ENCODE results near the gene RBM19. TPM values are rescaled to one million over a fixed set of nuclear protein-coding genes. Genes with fewer than 3 reads are reported as not detected.
A peak's percentile ranks its signal among the peaks of the same experiment; 100 is the strongest.

The RBM19 gene
- total RNA-seq, 2 donors from 2014 or later: 38.6 to 43.1 TPM

DNA sequence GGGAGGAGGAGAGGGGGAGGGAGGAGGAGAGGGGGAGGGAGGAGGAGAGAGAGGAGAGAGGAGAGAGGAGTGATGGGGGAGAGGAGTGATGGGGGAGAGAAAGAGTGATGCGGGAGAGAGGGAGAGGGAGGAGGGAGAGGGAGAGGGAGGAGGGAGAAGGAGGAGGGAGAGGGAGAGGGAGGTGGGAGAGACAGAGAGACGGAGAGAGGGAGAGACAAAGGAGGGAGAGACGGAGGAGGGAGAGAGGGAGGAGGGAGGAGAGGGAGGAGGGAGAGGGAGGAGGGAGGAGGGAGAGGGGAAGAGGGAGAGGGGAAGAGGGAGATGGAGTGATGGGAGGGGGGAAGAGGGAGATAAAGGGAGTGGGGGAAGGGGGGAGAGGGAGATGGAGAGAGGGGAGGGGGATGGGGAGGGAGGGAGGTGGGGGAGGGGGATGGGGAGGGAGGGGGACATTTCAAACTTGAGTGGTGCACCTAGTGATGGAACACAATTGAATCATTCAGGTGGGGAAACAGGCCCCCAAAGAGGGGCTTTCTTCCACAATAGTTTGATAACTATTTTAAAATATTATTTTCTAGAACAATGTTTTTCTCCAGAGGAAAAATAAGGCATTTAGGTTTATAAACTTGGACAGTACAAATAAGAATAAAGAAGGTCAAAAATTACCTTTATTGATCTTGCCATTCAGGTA is 46.8 kb upstream of the RBM19 start:
- TF ChIP-seq, protein P1, sequence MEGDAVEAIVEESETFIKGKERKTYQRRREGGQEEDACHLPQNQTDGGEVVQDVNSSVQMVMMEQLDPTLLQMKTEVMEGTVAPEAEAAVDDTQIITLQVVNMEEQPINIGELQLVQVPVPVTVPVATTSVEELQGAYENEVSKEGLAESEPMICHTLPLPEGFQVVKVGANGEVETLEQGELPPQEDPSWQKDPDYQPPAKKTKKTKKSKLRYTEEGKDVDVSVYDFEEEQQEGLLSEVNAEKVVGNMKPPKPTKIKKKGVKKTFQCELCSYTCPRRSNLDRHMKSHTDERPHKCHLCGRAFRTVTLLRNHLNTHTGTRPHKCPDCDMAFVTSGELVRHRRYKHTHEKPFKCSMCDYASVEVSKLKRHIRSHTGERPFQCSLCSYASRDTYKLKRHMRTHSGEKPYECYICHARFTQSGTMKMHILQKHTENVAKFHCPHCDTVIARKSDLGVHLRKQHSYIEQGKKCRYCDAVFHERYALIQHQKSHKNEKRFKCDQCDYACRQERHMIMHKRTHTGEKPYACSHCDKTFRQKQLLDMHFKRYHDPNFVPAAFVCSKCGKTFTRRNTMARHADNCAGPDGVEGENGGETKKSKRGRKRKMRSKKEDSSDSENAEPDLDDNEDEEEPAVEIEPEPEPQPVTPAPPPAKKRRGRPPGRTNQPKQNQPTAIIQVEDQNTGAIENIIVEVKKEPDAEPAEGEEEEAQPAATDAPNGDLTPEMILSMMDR (conservative IDR thresholded peaks at IDR 0.05): no peak
- Histone ChIP-seq H3K9me3 (ENCODE audit: control insufficient read depth, low read length) (no peaks in the 10 kb centered on the region), H3K36me3 (ENCODE audit: control insufficient read depth, insufficient read depth, low read length) (no peaks in the 10 kb centered on the region), H3K27me3 (ENCODE audit: control insufficient read depth, insufficient read depth, low read length, poor library complexity, severe bottlenecking) (peaks cover 24% of the 10 kb centered on the region), H3K4me1 (ENCODE audit: control insufficient read depth, insufficient read depth, low read length) (peaks cover 6% of the 10 kb centered on the region), H3K4me3 (ENCODE audit: low read length) (no peak overlapping the region), H3K27ac (ENCODE audit: low read depth, low read length) (no peak overlapping the region), H3K9ac (ENCODE audit: extremely low read depth, low read length, poor library complexity, severe bottlenecking) (no peak overlapping the region)
- H3K27me3 Mint-ChIP-seq (ENCODE audit: insufficient read depth): peaks cover 24% of the 10 kb centered on the region
- peaks cover 5% of the 10 kb centered on the region for H3K9me3 Mint-ChIP-seq
- DNase-seq: no peak
- H3K4me3 Mint-ChIP-seq: no peak overlapping the region
- WGBS, 2 experiments (ENCODE audit: insufficient coverage in 1 of 2, insufficient read length in 1 of 2): no CpG with 5 or more reads among the region's 3 CpGs
- peaks cover 9% of the 10 kb centered on the region for H3K4me1 Mint-ChIP-seq
- no peaks in the 10 kb centered on the region for H3K36me3 Mint-ChIP-seq (ENCODE audit: low read depth)
- no peak overlapping the region for H3K27ac Mint-ChIP-seq

DNA sequence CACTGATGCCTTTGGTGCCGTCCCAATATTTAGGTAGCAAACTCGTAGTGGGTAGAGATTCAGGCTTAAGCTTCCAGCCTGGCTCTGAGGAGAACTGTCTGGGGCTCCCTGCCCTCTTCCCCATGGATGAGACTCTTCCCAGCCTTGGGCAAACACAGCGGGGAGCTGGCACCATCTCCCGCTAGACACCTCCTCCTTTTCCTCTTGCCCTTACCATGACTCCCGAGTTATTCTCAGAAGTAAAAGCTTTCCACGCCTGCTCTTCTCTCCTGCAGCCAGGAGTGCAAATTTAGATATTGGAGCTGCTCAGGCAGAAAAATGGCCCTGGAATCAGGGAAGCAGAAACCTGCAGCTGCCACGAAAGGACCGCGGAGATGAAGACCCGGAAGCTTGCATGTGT is 45.6 kb upstream of the RBM19 start:
- 86 to 89% methylated on average over 10 of the region's 10 CpGs for WGBS, 2 experiments (ENCODE audit: insufficient coverage in 1 of 2, insufficient read length in 1 of 2)
- no peak overlapping the region for H3K9ac ChIP-seq (ENCODE audit: extremely low read depth, low read length, poor library complexity, severe bottlenecking)
- no peak overlapping the region for H3K4me3 ChIP-seq (ENCODE audit: low read length)
- no peak for DNase-seq
- Mint-ChIP-seq H3K27me3 (ENCODE audit: insufficient read depth) (peaks cover 26% of the 10 kb centered on the region), H3K4me3 (no peak overlapping the region), H3K4me1 (peaks cover 2% of the 10 kb centered on the region), H3K36me3 (ENCODE audit: low read depth) (no peaks in the 10 kb centered on the region), H3K9me3 (peaks cover 5% of the 10 kb centered on the region), H3K27ac (no peak overlapping the region)
- H3K27ac ChIP-seq (ENCODE audit: low read depth, low read length): no peak overlapping the region
- H3K27me3 ChIP-seq (ENCODE audit: control insufficient read depth, insufficient read depth, low read length, poor library complexity, severe bottlenecking): peaks cover 29% of the 10 kb centered on the region
- H3K4me1 ChIP-seq (ENCODE audit: control insufficient read depth, insufficient read depth, low read length): no peaks in the 10 kb centered on the region
- no peaks in the 10 kb centered on the region for H3K9me3 ChIP-seq (ENCODE audit: control insufficient read depth, low read length)
- no peaks in the 10 kb centered on the region for H3K36me3 ChIP-seq (ENCODE audit: control insufficient read depth, insufficient read depth, low read length)
- TF ChIP-seq, protein P1 (conservative IDR thresholded peaks at IDR 0.05): no peak

DNA sequence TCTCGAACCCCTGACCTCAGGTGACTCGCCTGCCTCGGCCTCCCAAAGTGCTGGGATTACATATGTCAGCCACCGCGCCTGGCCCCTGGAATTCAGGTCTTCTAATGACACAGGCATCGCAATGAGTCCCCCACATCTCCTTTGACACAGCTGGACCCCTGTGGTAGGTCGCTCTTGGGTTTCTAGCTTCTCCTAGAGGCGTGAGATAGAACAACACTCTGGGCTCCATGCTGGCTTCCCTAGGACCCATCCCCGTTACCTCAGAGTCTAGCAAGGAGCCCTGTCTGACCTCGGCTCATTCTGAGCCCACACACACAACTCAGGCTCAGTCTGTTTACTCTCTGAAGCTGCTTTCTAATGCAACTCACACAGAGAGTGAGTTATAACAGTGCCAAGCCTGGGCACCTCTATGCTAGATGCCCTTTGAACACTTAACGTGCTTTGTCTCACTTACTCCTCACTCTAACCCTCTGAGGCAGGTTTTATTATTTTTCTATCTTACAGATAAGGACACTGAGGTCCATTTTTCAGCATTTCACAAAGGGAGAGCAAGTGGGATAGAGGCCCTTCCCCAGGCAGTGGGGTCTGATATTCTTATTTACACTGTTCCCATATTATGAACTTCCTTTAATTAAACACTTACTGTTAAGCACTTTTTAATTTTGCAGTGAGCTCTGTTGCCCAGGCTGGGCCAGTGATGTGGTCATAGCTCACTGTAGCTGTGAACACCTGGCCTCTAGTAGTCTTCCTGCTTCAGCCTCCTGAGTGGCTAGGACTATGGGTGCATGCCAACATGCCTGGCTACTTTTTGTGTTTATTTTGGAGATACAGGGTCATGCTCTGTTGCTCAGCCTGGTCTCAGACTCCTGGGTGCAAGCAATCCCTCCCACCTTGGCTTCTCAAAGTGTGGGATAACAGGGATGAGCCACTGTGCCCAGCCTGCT is 40.6 kb upstream of the RBM19 start:
- WGBS, 2 experiments (ENCODE audit: insufficient coverage in 1 of 2, insufficient read length in 1 of 2): 85 to 89% methylated on average over 10 to 11 of the region's 11 CpGs
- peak; percentile 58 for DNase-seq

More for the DNA sequence above, 40.6 kb upstream of the RBM19 start:
- TF ChIP-seq, protein P1 (conservative IDR thresholded peaks at IDR 0.05): peak; percentile 46
- Histone ChIP-seq H3K27ac (ENCODE audit: low read depth, low read length) (no peak overlapping the region), H3K27me3 (ENCODE audit: control insufficient read depth, insufficient read depth, low read length, poor library complexity, severe bottlenecking) (peaks cover 35% of the 10 kb centered on the region), H3K36me3 (ENCODE audit: control insufficient read depth, insufficient read depth, low read length) (no peaks in the 10 kb centered on the region), H3K9me3 (ENCODE audit: control insufficient read depth, low read length) (no peaks in the 10 kb centered on the region), H3K9ac (ENCODE audit: extremely low read depth, low read length, poor library complexity, severe bottlenecking) (no peak overlapping the region), H3K4me1 (ENCODE audit: control insufficient read depth, insufficient read depth, low read length) (no peaks in the 10 kb centered on the region), H3K4me3 (ENCODE audit: low read length) (no peak overlapping the region)
- H3K4me3 Mint-ChIP-seq: no peak overlapping the region
- no peaks in the 10 kb centered on the region for H3K4me1 Mint-ChIP-seq
- H3K9me3 Mint-ChIP-seq: no peaks in the 10 kb centered on the region
- H3K27ac Mint-ChIP-seq: no peak overlapping the region
- peaks cover 26% of the 10 kb centered on the region for H3K27me3 Mint-ChIP-seq (ENCODE audit: insufficient read depth)
- H3K36me3 Mint-ChIP-seq (ENCODE audit: low read depth): no peaks in the 10 kb centered on the region
